ENCODE measurements around the gene MRPS26. TPM values are rescaled to one million over a fixed set of nuclear protein-coding genes. Genes with fewer than 3 reads are reported as not detected.
A peak's percentile ranks its signal among the peaks of the same experiment; 100 is the strongest.

Gene MRPS26
- total RNA-seq, 2 donors from 2014 or later = 40.6 to 46.6 TPM

DNA sequence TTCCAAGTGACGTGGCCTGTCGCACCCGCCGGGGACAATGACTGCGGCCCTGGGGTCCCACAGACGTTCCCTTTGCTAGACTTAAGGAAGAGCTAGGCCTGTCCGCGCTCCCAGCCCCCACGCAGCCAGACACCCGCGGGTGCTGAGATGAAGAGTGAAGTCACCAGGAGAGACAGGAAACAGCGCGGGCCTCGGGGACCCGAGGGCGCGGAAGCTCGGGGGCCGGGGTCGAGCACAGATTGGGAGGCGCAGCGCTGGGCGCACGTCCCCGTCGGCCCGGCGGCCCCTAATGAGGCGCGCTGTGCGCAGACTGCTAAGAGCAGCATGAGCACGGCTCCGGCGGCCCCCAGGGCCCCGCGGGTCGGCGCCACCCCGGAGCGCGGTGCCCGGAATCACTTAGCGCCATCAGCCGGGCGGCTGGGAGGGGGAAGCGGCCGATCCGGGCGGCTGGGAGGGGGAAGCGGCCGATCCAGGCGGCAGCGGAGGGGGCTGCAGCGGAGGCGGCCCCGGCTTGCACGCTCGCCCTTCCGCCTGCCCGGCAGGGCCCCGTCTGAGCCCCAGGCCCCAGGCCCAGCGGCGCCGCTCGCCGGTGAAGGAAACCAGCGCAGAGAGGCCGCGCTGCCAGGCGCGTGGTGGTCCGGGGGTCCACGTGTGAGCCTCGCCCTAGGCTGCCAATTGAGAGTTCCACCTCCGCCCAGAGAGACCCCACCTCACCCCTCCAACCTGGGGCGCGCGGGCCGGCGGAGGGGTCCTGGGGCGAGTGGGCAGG, 46.9 kb downstream of the MRPS26 start:
- TF ChIP-seq, protein P1, sequence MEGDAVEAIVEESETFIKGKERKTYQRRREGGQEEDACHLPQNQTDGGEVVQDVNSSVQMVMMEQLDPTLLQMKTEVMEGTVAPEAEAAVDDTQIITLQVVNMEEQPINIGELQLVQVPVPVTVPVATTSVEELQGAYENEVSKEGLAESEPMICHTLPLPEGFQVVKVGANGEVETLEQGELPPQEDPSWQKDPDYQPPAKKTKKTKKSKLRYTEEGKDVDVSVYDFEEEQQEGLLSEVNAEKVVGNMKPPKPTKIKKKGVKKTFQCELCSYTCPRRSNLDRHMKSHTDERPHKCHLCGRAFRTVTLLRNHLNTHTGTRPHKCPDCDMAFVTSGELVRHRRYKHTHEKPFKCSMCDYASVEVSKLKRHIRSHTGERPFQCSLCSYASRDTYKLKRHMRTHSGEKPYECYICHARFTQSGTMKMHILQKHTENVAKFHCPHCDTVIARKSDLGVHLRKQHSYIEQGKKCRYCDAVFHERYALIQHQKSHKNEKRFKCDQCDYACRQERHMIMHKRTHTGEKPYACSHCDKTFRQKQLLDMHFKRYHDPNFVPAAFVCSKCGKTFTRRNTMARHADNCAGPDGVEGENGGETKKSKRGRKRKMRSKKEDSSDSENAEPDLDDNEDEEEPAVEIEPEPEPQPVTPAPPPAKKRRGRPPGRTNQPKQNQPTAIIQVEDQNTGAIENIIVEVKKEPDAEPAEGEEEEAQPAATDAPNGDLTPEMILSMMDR (IDR thresholded peaks at IDR 0.05) = no peak
- peaks cover 0 to 6% of the 10 kb centered on the region in 2 donors for H3K4me1 ChIP-seq (ENCODE audit: control insufficient read depth in 1 of 2, low read depth in 2 of 2)
- H3K9me3 ChIP-seq = no peaks in the 10 kb centered on the region
- DNase-seq (ENCODE audit: low spot score) = no peak
- H3K4me3 ChIP-seq = peak overlapping the region; percentile 53
- no peaks in the 10 kb centered on the region for H3K36me3 ChIP-seq
- H3K27ac ChIP-seq = no peak overlapping the region
- ATAC-seq (ENCODE audit: insufficient number of reproducible peaks, low FRiP score, low read depth) = no peak
- no peaks in the 10 kb centered on the region for H3K27me3 ChIP-seq (replicated peaks; ENCODE audit: insufficient read depth)

DNA sequence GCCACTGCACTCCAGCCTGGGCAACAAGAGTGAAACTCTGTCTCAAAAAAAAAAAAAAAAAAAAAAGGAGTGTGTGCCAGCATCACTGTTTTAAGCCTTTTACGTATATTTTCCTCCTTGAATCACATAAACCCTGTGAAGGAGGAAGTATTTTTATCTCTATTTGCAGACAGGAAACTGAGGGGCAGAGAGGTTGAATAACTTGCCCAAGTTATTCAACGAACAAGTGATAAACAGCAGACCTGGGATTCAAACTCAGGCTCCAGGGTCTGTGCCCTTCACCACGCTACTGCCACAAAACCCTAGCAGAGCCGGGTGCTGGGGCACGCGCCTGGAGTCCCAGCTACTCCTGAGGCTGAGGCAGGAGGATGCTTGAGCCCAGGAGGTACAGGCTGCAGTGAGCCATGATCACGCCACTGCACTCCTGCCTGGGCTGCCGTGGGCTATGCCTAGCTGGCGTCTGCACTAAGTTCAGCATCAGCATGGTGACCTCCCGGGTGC, 48.1 kb downstream of the MRPS26 start:
- no peak for ATAC-seq (ENCODE audit: insufficient number of reproducible peaks, low FRiP score, low read depth)
- H3K4me1 ChIP-seq (ENCODE audit: control insufficient read depth in 1 of 2, low read depth in 2 of 2) = peaks cover 0 to 6% of the 10 kb centered on the region in 2 donors
- H3K4me3 ChIP-seq = no peak overlapping the region
- no peaks in the 10 kb centered on the region for H3K36me3 ChIP-seq
- no peaks in the 10 kb centered on the region for H3K9me3 ChIP-seq
- no peaks in the 10 kb centered on the region for H3K27me3 ChIP-seq (replicated peaks; ENCODE audit: insufficient read depth)
- no peak for DNase-seq (ENCODE audit: low spot score)
- H3K27ac ChIP-seq = no peak overlapping the region
- TF ChIP-seq, protein P1 (IDR thresholded peaks at IDR 0.05) = no peak

DNA sequence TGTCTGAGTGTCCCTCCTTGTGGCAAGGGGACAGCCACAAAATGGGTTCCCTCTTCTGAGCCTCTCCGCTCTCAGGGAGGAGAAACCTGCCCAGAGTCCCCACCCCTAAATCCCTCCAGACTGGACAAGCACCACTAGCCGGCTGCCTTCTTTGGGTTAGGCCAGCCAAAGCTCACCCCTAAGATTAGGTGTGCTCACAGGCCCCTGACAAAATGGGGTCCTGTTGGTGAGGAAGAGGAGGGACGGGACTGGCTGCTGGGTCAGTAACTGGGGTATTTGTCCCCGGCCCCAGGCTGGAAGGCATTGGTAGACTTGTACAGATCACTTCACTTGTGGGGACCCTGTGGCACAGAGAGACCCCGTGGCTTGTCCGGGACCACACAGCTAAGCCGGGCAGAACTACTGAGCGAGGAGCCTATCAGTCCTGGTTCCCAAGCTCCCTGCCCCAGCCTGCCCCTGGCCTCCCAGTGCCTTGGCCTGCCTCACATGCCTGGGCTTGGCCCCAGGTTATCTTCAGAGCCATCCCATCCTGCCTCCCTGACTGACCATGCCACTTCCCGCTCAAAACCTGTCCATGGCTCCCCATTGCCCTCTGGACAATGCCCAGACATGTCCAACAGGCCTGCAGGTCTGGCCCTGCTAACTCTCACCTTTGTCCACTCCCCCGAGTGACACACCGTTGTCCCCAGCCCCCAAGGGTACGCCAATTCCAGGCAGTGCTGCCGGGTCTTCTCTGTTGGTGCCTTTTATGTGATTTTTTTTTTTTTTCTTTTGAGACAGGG, 49.2 kb downstream of the MRPS26 start:
- Histone ChIP-seq H3K9me3 (no peaks in the 10 kb centered on the region), H3K36me3 (no peaks in the 10 kb centered on the region), H3K27ac (no peak overlapping the region), H3K4me1 (ENCODE audit: control insufficient read depth in 1 of 2, low read depth in 2 of 2) (peaks cover 0 to 6% of the 10 kb centered on the region in 2 donors), H3K4me3 (no peak overlapping the region), H3K27me3 (replicated peaks; ENCODE audit: insufficient read depth) (no peaks in the 10 kb centered on the region)
- TF ChIP-seq, protein P1 (IDR thresholded peaks at IDR 0.05) = no peak
- DNase-seq (ENCODE audit: low spot score) = no peak
- no peak for ATAC-seq (ENCODE audit: insufficient number of reproducible peaks, low FRiP score, low read depth)

Other genes starting within 250 kb of the MRPS26 start
- not detected for gene CPXM1, start 245.4 kb upstream of the MRPS26 start, total RNA-seq
- not detected for gene C20orf141, start 231.1 kb upstream of the MRPS26 start, total RNA-seq
- not detected for gene TMEM239, start 229.7 kb upstream of the MRPS26 start, total RNA-seq
- 10 to 100 TPM; 40.6 to 44.3 TPM for gene PCED1A, start 205.4 kb upstream of the MRPS26 start, total RNA-seq
- gene VPS16, start 205.3 kb upstream of the MRPS26 start, total RNA-seq = 10 to 100 TPM; 21.8 to 24.2 TPM
- 10 to 100 TPM; 36.7 to 42.7 TPM for gene PTPRA, start 172.6 kb upstream of the MRPS26 start, total RNA-seq
- gene GNRH2, start 2.4 kb upstream of the MRPS26 start, total RNA-seq = not detected
- gene OXT, start 25.6 kb downstream of the MRPS26 start, total RNA-seq = not detected
- gene AVP, start 38.7 kb downstream of the MRPS26 start, total RNA-seq = not detected
- 10 to 100 TPM; 13.1 to 25.7 TPM for gene FASTKD5, start 113.8 kb downstream of the MRPS26 start, total RNA-seq
- 10 to 100 TPM in 1 of 2 donors, 1 to 10 TPM in 1; 5.3 to 11.9 TPM for gene UBOX5, start 113.8 kb downstream of the MRPS26 start, total RNA-seq
- gene LZTS3, start 127.5 kb downstream of the MRPS26 start, total RNA-seq = 10 to 100 TPM in 1 of 2 donors, 1 to 10 TPM in 1; 9.5 to 18.1 TPM
- 10 to 100 TPM; 60.9 to 90.9 TPM for gene DDRGK1, start 158.6 kb downstream of the MRPS26 start, total RNA-seq
- 10 to 100 TPM; 35.1 to 35.7 TPM for gene ITPA, start 163.4 kb downstream of the MRPS26 start, total RNA-seq
- gene SLC4A11, start 193.1 kb downstream of the MRPS26 start, total RNA-seq = under 1 TPM in 1 of 2 donors, not detected in 1; 0.27 TPM

Measured in thoracic aorta (tissue), 2 donors.